ENCODE measurements around the gene RIPOR3.
"Not testable (repeated sequence)": the region's sequence is repeated elsewhere in the genome, so short reads cannot be mapped to it uniquely, and the experiment has no call there.

RIPOR3 gene

DNA sequence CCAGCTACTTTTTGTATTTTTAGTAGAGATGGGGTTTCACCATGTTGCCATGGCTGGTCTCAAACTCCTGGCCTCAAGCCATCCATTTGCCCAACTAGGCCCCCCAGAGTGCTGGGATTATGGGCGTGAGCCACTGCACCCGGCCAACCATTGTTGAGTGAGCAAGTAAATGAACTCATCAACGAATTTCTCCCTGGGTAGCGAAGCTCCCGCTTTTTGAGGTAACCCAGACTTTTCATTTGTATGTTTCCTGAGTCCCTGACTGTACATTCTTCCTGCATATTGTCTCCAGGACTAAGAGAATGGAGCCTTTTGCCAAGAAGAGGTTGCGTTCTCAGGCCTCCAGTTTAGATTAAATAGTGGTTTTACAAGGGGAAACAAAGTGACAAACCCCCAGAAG lies 36.4 kb downstream of the RIPOR3 start:
- DNase-seq: no peak

DNA sequence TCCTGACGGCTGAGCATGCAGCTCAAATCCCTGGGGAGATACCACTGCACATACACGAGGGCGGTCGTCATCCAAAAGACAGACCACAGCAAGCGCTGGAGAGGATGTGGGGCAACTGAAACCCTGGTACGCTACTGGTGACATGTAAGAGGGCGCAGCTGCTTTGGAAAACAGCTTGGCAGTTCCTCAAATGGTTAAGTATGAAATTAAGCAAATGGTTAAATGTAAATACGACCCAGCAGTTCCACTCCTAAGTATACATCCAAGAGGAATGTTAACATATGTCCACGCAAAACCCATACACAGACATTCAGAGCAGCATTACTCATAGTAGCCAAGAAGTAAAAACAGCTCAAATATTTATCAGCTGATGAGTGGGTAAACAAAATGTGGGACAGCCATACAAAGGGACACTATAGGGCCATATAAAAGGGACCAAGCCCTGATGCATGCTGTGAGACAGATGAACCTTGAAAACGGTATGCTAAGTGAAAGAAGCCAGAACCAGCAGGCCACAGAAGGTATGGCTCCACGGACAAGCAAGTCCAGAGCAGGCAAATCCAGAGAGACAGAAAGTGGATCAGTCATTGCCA lies 38.5 kb downstream of the RIPOR3 start:
- DNase-seq: no peak

DNA sequence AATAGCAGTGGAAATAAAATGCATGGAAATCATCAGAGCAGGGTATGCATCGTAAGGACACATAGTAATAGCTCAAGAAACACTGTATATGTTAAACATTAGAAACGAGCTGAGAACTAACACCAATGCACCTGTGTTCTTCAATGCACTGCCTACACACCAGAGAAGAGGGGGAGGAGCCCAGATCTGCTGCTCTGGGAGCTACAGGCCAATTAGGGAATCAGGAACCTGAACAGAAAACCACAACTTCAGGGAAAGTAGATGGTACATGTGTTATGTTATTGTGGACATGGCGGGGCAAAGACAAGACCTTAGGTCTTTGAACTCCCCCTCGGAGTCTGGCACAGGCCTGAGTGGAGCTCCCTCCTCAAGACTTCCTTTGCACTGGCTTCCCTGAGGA lies 39.7 kb downstream of the RIPOR3 start:
- no peak for DNase-seq

DNA sequence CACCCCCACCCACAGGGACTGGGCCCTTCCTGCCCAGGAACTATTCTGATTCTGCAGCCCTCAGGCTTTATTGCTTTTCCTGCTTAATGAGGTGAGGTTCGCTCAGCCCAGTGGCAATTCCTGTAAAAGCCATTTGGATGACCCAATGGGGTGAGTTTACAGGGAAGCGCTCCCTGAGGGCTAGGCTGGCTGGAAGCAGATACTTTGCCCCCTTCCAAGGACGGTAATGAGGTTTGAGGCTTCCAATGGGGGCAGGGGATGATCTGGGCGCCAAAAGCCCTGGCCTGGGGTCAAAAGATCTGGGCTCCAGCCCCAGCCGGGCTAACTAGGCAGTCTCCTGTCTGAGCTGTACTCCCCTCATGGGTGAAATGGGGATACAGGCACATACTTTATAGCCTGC lies 41.8 kb downstream of the RIPOR3 start:
- no peak for DNase-seq

- no peak for DNase-seq
Measured at GRCh38 chr20:50648651-50649050, 42.7 kb downstream of the RIPOR3 start.

- no peak for DNase-seq
Measured at GRCh38 chr20:50646483-50646996, 44.8 kb downstream of the RIPOR3 start.

GRCh38 chr20:50645253-50646068 lies 45.9 kb downstream of the RIPOR3 start:
- no peak for DNase-seq

- no peak for DNase-seq
Measured at GRCh38 chr20:50642288-50642803, 49.0 kb downstream of the RIPOR3 start.

DNA sequence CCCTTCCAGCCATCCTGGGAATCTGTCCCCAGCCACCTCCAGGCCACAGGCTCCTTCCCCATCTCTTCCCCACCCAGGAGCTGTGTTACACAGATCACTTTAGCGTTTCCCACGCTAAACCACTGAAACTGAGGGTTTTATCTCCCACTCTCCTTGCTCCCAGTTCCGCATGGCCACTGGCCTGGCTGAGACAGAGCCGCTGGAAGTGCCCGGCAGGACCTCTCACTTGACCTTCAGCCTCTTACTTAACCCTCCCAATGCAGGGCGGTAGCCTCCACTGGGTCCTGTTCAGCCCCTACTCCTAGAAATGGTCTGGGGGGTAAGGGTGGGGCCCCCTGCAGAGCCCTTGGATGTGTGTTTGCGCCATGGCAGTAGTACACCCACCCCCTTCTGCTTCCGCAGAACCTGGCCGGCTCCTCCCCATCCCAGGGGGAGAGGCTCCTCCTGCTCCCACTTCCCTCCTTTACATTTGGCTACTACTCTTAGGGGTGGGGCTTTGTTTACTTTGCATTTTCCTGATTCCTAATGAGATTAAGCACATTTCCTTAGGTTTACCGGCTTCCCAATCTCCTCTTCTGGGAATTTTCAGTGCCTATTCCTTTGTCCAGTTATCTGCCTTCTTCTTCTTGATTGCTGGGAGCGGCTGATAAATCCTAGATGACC lies 49.6 kb downstream of the RIPOR3 start:
- DNase-seq: not testable (repeated sequence)

DNA sequence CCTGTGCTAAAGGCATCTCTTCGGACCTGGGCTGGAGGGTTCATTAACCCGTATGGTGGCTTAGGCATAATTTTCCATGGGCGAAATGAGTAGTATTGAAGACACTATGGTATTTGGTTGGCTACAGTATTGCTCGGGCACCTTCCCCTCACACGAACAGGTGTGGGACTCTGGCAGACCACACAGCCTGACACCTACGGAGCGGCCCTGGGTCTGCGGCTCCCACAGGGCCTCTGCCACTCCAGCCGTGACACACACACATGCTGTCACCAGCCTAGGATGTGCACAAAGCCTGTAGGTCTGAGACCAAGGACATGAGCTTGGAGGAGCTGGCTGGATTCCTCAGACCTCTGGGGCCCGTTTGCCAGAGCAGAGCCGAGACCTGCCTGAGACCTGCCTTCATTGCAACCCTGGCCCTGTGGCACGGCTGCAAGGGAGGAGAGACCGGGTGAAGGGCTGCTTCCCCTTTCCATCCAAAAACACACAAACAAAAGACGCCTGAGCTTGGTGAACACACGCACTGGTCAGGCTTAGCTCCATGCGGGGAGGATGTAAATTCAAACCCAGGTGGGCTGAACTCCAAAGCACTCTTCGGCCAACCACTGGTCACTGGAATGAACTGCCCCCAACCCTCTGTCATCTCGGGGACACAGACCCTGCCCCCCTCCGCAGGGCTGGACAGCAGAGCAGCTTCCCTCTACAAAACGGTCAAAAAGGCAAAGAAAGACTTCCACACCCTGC lies 51.2 kb downstream of the RIPOR3 start:
- not testable (repeated sequence) for DNase-seq

DNA sequence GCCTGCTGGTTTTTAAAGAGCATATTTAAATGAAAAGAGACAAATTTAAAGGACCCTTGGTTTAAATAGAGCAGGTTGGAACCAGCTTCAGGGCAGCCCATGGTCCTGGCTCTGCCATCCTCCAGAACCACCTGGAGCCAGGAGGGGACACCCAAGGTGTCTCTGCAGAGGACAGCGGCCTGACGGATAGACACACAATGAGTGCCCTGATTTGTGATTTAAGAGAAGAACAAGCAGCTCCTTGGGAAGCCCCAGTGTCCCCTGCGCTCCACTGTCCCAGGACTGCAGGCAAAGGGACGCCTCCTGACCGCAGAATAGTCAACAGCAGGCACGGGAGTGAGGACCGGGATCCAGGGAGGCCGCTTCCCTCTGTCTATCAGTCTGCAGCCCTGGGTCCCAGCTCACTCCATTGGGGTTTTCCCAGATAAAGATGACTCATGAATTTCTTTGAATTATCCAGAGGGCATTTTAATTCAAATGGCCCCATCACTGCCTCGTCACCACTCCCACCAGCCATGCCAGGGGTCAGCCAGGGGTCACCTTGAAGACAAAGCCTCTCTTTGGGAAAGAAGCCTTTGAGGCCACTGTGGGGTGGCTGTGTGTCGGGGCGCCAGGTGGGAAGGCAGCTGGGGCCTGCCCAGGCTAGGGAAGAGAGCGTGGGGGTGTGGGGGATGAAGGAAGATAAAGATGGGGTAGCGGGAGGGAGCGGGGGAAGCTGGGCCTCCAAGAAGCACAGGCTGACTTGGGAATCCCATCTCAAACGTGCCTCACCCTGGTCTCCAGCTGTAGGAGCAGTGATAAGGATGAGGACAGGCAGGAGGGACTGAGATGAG lies 53.1 kb downstream of the RIPOR3 start:
- DNase-seq: not testable (repeated sequence)

DNA sequence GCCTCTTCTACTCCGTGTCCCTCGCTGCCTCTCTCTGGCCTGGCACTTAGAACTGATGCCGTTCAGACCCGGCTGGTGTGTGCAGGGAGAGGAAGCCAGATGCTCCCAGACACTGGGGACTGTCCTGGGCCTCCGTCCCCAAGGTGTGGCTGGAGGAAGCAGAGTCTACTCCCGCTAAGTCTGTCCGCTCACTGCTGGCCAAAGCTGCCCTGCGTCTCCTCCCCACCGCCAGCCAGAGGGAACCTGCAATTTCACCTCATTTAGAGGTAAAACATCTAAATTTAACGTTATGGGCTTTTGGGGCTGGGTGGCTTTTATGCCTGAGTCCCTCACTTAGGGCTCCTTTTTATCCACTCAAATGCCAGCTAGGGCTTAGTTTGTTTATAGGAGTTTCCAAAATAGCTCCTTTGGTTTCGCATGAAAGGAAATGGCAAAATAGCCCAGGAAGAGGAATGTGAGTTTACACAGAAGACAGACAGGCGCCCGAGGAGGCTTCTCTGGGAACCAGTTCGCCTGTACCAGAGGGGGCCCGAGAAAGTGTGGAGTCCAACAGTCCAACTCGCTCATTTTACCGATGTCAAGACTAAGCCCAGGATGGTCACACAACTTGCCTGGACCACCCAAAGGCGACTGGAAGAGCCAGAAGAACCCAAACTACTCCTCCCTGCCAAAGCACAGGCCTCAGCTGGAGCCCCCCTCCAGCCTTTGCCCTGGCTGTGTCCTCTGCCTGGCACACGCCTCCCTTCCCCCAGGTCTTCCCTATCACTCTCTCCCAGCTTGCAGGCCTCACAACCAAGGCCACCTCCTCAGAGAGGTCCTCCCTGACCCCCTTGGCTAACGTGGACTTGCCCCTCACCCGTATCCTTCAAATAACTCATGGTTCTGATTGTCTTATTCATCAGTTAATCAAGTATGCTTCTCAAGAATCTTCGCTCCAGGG lies 54.5 kb downstream of the RIPOR3 start:
- DNase-seq: no peak

DNA sequence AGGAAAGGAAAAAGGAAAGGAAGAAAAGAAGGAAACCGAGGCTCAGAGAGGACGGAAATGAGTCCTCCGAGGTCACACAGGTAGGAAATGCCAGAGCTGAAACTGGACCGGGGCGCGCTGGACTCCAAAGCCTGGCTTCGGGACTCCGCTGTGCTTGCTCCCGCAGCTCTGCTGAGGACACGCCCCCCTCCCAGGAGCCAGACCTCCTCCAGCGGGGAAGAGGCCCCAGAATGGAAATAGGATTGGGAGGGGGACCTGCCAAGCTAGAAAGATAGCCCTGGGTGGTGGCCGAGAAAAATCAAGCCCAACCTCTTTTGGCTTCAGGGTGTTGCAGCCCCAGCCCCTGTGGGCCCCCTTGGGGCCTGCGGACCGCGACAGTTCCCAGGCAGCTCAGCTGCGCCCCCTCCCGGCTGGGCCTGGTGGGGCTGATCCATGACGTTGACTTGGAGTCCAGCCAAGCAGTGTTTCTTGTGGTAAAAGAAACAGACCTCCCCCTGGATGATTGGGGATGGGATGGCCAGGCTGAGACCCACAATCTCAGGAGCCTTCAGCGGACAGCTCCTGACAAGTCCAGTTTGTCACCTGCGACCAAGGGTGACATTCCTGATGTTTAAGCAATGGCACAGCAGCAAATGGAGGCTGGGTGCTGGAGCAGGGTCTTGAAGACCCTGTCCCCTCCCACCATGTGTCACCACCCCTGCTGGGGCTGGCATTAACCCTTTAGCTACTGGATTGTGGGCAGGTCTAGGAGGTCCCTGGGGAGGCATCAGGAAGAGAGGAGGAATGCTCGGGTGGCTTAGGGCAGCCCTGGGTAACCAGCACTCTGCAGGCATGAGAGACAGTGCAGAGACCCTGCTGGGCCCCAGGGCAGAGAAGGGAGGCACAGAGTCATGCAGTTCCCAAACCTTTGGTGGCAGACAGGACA lies 55.4 kb downstream of the RIPOR3 start:
- DNase-seq: peak; percentile 16

DNA sequence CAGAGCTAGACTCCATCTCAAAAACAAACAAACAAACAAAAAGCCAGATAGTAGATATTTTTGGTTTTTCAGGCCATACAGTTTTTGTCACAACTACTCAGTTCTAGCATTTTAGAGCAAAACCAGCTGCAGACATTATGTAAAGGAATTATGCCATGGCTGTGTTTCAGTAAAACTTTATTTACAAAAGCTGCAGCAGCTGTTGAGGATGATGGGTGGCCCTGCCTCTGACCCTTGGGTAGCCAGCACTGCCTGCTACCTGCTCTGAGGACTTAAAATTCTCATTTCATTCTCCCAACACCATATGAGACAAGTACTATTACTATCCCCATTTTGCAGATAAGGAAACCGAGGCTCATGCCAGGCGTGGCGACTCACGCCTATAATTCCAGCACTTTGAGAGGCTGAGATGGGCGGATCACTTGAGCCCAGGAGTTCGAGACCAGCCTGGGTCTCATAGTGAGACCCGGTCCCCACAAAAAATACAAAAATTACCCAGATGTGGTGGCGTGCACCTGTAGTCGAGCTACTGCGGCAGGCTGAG lies 56.3 kb downstream of the RIPOR3 start:
- no peak for DNase-seq

GRCh38 chr20:50634191-50634590 lies 57.2 kb downstream of the RIPOR3 start:
- no peak for DNase-seq

DNA sequence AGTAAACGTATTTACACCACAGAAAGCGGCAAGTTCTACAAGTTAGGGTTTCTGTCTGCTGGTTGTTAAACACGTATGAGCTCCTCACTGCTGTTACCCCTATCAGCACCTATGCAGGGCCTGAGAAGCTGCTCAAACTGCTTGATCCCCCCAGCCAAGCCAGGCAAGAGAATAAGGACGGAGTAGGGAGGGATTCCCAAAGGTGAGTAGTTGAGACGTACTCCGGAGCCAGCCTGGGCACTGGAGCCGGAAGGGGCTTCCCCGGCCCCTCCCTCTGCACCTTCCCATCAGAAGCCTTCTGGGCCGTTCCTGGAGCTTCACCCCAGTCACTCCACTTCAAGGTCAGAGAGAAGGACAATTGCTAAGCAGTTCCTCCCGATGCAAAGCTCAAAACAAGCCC lies 58.0 kb downstream of the RIPOR3 start:
- no peak for DNase-seq

GRCh38 chr20:50632701-50633100 lies 58.6 kb downstream of the RIPOR3 start:
- DNase-seq: no peak

DNA sequence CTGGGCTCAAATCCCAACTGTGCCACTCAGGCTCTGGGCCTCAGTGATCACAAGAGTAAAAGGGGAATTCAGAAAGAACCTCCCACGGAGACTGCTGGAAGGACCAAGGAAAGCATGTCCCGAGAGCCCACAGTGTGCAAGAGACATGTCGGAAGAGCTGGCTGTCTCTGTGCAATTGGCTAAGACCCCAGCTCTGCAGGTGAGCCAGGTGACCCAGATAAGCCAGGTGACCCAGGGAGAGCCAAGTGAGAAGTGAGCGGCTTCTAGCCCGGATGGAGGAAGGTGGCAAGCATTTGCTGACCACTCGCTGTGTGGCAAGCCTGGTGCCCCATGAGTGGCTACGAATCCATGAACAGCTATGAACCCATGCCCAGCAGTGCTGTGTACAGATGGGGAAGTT lies 59.1 kb downstream of the RIPOR3 start:
- DNase-seq: no peak

- no peak for DNase-seq
Measured at GRCh38 chr20:50630578-50631263, 60.6 kb downstream of the RIPOR3 start.
